ENCODE data around the gene SRM.

Gene SRM

DNA sequence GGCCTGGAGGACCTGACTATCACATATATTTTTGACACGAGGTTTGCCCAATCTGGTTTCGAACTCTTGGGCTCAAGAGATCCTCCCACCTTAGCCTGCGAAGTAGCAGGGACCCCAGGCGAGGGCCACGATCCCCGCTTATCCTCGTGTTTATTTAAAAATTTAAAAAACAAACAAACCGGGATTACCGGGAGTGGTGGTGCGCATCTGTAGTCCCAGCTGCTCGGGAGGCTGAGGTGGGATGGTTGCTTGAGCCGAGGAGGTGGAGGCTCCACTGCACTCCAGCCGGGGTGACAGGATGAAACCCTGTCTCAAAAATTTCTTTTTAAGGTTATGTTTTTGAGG lies 40.3 kb upstream of the SRM start:
- TF ChIP-seq, protein P1, sequence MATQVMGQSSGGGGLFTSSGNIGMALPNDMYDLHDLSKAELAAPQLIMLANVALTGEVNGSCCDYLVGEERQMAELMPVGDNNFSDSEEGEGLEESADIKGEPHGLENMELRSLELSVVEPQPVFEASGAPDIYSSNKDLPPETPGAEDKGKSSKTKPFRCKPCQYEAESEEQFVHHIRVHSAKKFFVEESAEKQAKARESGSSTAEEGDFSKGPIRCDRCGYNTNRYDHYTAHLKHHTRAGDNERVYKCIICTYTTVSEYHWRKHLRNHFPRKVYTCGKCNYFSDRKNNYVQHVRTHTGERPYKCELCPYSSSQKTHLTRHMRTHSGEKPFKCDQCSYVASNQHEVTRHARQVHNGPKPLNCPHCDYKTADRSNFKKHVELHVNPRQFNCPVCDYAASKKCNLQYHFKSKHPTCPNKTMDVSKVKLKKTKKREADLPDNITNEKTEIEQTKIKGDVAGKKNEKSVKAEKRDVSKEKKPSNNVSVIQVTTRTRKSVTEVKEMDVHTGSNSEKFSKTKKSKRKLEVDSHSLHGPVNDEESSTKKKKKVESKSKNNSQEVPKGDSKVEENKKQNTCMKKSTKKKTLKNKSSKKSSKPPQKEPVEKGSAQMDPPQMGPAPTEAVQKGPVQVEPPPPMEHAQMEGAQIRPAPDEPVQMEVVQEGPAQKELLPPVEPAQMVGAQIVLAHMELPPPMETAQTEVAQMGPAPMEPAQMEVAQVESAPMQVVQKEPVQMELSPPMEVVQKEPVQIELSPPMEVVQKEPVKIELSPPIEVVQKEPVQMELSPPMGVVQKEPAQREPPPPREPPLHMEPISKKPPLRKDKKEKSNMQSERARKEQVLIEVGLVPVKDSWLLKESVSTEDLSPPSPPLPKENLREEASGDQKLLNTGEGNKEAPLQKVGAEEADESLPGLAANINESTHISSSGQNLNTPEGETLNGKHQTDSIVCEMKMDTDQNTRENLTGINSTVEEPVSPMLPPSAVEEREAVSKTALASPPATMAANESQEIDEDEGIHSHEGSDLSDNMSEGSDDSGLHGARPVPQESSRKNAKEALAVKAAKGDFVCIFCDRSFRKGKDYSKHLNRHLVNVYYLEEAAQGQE (IDR thresholded peaks at IDR 0.05; ENCODE audit: insufficient read depth in 1 of 2, low read depth in 2 of 2, low read length in 2 of 2): no peak
- TF ChIP-seq FOXP2 (optimal IDR thresholded peaks at IDR 0.05; ENCODE audit: borderline replicate concordance, extremely low read depth, extremely low read length, insufficient read depth) (no peak), POLR2AphosphoS5 (IDR thresholded peaks at IDR 0.05; ENCODE audit: low read depth, low read length) (no peak), SIN3A (IDR thresholded peaks at IDR 0.05; ENCODE audit: borderline replicate concordance, insufficient read depth, low read length) (no peak)

DNA sequence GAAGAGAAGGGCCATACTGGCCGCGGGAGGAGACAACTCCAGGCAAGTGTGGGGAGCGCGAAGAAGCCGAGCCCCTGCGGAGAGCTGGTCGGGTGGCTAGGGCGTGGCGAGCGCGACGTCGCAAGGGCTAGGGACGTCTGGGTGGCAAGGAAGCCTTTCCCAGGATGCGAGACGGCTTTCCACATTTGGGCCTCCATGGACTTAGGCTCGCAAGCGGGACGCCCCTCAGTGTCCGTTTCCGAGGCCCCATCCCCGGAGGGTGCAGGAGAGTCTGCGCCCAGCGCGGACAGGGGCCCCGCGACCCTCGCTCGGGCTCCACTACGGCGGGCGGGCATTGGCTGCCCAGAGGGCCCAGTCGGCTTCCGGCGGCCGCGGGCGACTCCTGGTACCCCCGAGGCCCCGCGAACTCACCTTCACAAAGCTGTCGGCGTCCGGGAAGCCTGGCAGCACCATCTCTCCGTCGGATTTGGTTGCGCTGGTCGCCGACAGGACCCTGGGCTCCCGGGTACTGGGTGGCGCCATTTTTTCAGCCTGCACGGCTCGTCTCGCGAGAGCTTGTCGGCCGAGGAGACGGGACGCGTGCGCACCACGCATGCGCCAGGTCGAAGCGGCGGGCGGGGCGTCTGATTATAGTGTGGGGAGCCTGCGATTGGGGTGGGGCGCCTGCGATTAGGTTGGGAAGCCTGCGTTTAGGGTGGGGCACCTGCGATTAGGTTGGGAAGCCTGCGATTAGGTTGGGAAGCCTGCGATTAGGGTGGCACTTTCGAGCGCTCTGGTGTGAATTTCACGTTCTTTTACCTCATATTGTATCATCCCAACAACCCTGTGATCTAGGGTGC lies 39.7 kb upstream of the SRM start, which contains the start of gene EXOSC10:
EXOSC10 (minus strand) TSS at position 560 of the 839 bp plus-strand sequence; CDS start at position 522, 38 bp downstream.
- TF ChIP-seq SIN3A (IDR thresholded peaks at IDR 0.05; ENCODE audit: borderline replicate concordance, insufficient read depth, low read length) (no peak; the same call in 1 of the 2 replicates), POLR2AphosphoS5 (IDR thresholded peaks at IDR 0.05; ENCODE audit: low read depth, low read length) (peak; percentile 67), FOXP2 (optimal IDR thresholded peaks at IDR 0.05; ENCODE audit: borderline replicate concordance, extremely low read depth, extremely low read length, insufficient read depth) (no peak), TAF1 (IDR thresholded peaks at IDR 0.05; ENCODE audit: borderline replicate concordance, insufficient read depth, low read length) (peak; percentile 95; the same call in 1 of the 2 replicates)
- TF ChIP-seq, protein P1 (IDR thresholded peaks at IDR 0.05; ENCODE audit: insufficient read depth in 1 of 2, low read depth in 2 of 2, low read length in 2 of 2): 0 out of 4 replicates have a peak, but pooled peaks of 1 of the 2 experiments have one; percentile 10

DNA sequence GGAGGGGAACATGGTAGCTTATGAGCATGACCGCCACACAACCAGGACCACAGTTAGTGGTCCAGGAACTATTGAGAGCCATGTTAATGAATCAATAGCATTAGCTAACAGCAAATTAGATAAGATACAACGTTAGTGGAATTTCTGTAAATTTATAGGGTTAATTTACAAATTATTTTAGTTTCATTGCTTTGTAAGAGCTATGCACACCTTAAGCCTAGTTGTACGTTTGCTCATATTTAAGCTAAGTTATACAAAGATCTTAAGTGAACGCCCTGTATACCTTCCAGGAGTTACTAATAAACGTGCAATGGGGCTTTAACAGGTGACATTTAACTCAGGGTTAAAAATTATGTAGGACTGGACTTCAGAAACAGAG lies 39.1 kb upstream of the SRM start:
- TF ChIP-seq, protein P1 (IDR thresholded peaks at IDR 0.05; ENCODE audit: insufficient read depth in 1 of 2, low read depth in 2 of 2, low read length in 2 of 2): no peak
- TF ChIP-seq TAF1 (IDR thresholded peaks at IDR 0.05; ENCODE audit: borderline replicate concordance, insufficient read depth, low read length) (no peak), SIN3A (IDR thresholded peaks at IDR 0.05; ENCODE audit: borderline replicate concordance, insufficient read depth, low read length) (no peak)

DNA sequence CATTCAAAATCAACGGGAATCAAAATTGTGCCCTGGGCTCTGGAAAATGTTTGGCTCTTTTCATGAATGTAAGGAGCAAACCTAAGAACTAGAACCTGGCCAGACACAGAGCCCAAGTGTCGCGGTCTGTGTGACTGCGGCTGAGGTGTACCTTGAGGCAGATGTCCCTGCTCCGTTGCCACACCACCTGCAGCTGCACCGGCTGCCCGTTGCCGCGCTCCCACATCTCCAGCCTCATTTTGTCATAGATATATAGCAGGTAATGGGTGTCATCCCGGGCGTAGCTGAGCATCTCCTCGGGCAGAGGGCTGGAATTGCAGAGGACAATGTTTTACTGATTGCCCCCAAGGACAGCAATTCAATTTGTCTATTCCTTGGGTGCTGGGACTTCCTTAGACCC lies 21.1 kb upstream of the SRM start:
- TF ChIP-seq, protein P1 (IDR thresholded peaks at IDR 0.05; ENCODE audit: insufficient read depth in 1 of 2, low read depth in 2 of 2, low read length in 2 of 2): no peak
- TF ChIP-seq SIN3A (IDR thresholded peaks at IDR 0.05; ENCODE audit: borderline replicate concordance, insufficient read depth, low read length): no peak
- no peak for TF ChIP-seq POLR2AphosphoS5 (IDR thresholded peaks at IDR 0.05; ENCODE audit: low read depth, low read length)
- no peak for TF ChIP-seq FOXP2 (optimal IDR thresholded peaks at IDR 0.05; ENCODE audit: borderline replicate concordance, extremely low read depth, extremely low read length, insufficient read depth)
- TF ChIP-seq TAF1 (IDR thresholded peaks at IDR 0.05; ENCODE audit: borderline replicate concordance, insufficient read depth, low read length): no peak

All from PFSK-1 (cell line).